ENCODE data around the gene SYT7. TPM values are rescaled to one million over a fixed set of nuclear protein-coding genes. Genes with fewer than 3 reads are reported as not detected.
A peak's percentile ranks its signal among the peaks of the same experiment; 100 is the strongest.
"Not testable (repeated sequence)": the region's sequence is repeated elsewhere in the genome, so short reads cannot be mapped to it uniquely, and the experiment has no call there.

SYT7 gene
- total RNA-seq, 2 donors from 2014 or later, result 18.6 to 24.1 TPM

DNA sequence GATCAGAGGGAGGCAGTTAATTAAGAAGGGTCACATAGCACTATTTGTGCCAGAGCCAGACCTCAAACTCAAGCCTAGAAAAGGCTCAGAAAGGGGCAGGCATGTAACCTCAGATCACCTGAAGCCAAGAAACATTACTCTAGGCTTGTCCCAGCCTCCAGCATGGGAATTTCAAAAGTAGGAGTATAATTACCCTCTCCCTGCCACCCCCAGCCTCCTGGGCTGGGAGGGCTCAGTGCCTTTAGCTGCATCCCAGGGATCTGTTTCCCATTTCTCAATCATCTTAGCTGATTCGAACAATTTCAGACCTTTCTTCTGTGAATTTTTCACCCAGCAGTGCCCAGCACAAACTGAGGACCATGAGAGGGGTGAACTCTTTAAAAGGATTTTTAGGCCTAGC lies 105.4 kb downstream of the SYT7 start:
- intact Hi-C loops (cut with DNase I, micrococcal nuclease), result loop anchor here in 1 of 2 donors (10.0 kb wide), 1 partner anchor 159 kb away; no protein-coding TSS in a partner anchor
- DNase-seq (no peak), ATAC-seq (no peak)

DNA sequence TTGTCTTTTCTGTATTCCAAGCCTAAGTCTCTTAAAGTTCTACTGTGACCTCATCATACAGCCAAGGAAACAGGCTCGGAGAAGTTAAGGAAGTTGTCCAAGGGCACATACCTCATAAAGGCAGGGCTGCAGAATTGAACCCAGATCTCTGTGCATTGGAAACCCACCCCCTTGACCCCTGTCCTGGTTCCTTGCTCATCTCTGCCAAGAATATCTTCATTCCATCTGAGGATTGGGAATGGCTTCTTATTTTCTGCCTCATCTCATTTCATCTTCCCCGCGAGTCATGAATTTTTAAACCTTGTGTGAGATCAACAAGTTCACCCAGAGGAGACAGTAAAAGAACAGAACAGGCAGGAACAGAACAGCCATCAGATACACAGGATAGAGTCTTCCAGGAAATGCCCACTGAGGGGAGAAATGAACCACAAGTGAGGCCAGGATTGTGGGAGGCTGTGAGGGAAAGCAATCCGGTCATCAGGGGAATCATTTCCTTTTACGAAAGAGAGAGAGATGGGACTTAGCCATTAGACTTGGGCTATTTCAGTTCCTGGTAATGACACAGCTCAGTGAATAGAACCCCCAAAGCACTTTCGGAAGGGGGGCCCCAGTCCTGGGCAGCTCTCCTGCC lies 106.7 kb downstream of the SYT7 start:
- no peak for ATAC-seq
- no peak for DNase-seq
- intact Hi-C loops (cut with DNase I, micrococcal nuclease), result loop anchor here in 1 of 2 donors (10.0 kb wide), 1 partner anchor 161 kb away; no protein-coding TSS in a partner anchor

DNA sequence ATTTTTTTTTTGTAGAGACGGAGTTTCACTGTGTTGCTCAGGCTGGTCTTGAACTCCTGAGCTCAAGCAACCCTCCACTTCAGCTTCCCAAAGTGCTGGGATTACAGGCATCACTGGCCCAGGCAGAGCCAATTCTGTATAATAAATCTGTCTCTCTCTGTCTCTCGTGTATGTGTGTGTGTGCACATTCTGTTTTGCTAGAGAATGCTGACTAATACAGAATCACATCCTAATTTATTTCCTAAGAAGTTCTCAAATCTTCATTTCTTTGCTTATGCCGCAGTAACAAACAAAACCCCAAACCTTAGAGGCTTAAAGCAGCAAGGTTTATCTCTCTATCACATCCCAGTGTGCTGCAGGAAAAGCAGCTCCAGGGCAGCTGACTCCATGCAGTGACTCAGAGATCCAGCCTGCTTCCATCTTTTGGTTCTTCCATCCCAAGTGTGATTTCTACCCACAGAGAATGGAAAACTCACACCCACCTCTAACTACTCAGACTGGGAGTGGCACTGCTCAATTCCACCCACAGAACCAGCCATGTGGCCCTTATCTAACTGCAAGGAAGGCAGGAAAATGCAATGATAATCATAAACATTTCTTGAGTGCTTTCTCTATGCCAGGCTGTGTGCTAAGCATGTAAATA lies 107.4 kb downstream of the SYT7 start:
- DNase-seq (no peak), ATAC-seq (peak; percentile 80)
- intact Hi-C loops (cut with DNase I, micrococcal nuclease), result loop anchor here in 1 of 2 donors (10.0 kb wide), 1 partner anchor 161 kb away; no protein-coding TSS in a partner anchor

- DNase-seq, result peak in 1 of 2 donors; percentile 60
- no peak for ATAC-seq
- intact Hi-C loops (cut with DNase I, micrococcal nuclease), result loop anchor here in 1 of 2 donors (10.0 kb wide), 1 partner anchor 162 kb away; no protein-coding TSS in a partner anchor
Observed at GRCh38 chr11:61472868-61473267, 108.0 kb downstream of the SYT7 start.

DNA sequence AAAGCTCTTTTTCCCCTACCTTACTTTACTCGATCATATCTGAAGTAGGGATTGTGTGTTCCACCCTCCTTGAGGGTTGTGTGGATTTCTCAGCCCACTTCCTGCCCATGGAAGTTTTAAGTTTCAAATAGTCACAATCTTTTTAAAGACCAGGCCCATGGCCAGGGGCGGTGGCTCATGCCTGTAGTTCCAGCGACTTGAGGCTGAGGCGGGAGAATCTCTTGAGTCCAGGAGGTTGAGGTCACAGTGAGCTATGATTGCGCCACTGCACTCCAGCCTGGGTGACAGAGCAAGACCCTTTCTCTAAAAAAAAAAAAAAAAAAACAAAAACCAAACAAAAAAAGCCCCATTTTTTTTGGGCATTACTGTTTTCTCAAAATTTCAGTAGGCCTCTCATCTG lies 108.6 kb downstream of the SYT7 start:
- DNase-seq, result no peak

DNA sequence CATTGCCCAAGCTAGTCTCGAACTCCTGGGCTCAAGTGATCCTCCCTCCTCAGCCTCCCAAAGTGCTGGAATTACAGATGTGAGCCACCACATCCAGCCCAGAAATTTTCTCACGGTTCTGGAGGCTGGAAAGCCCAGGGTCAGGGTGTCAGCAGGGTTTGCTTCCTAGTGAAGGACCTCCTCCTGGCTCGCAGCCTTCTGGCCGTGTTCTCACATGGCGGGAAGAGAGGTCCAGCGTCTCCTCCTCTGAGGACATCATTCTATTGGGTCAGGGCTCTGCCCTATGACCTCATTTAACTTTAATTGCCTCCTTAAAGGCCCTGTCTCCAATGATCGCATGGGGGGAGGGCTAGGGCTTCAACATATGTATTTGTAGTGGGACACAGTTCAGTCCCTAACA lies 112.9 kb downstream of the SYT7 start:
- DNase-seq (no peak), ATAC-seq (no peak)
- intact Hi-C loops (cut with DNase I, micrococcal nuclease), result no loop called here

More for the DNA sequence above, 108.6 kb downstream of the SYT7 start:
- ATAC-seq, result no peak
- intact Hi-C loops (cut with DNase I, micrococcal nuclease), result loop anchor here in 1 of 2 donors (10.0 kb wide), 1 partner anchor 163 kb away; no protein-coding TSS in a partner anchor

GRCh38 chr11:61467602-61468001 lies 113.3 kb downstream of the SYT7 start:
- DNase-seq; intact Hi-C loops (cut with DNase I, micrococcal nuclease); ATAC-seq: not testable (repeated sequence)

Small RNA genes within 50 kb of the gene (microRNA-seq; reads per million reads assigned to microRNA genes)
- gene MIR4488, result 0 reads per million in 2 donors

Other genes with a start within 250 kb of the SYT7 start
- 100 to 1,000 TPM; 138 to 149 TPM for gene DDB1, start 248.0 kb downstream of the SYT7 start, total RNA-seq
- 10 to 100 TPM; 58.5 to 61.5 TPM for gene TKFC, start 247.8 kb downstream of the SYT7 start, total RNA-seq
- gene CYB561A3, start 219.2 kb downstream of the SYT7 start, total RNA-seq, result 10 to 100 TPM; 80.6 to 80.8 TPM
- gene TMEM138, start 218.7 kb downstream of the SYT7 start, total RNA-seq, result 10 to 100 TPM; 33.9 to 40.5 TPM
- gene TMEM216, start 188.5 kb downstream of the SYT7 start, total RNA-seq, result 1 to 10 TPM; 7.9 to 8.5 TPM
- 10 to 100 TPM; 58.1 to 59.0 TPM for gene CPSF7, start 151.1 kb downstream of the SYT7 start, total RNA-seq
- gene SDHAF2, start 151.0 kb downstream of the SYT7 start, total RNA-seq, result 10 to 100 TPM; 33.4 to 39.2 TPM
- gene LRRC10B, start 72.3 kb downstream of the SYT7 start, total RNA-seq, result under 1 TPM; 0.61 to 0.75 TPM
- 10 to 100 TPM; 10.7 to 12.2 TPM for gene DAGLA, start 99.3 kb upstream of the SYT7 start, total RNA-seq
- gene MYRF, start 171.6 kb upstream of the SYT7 start, total RNA-seq, result 10 to 100 TPM in 1 of 2 donors, 1 to 10 TPM in 1; 4.6 to 15.6 TPM
- 10 to 100 TPM; 87.3 to 91.8 TPM for gene TMEM258, start 211.5 kb upstream of the SYT7 start, total RNA-seq
- gene FEN1, start 211.8 kb upstream of the SYT7 start, total RNA-seq, result 10 to 100 TPM in 1 of 2 donors, 1 to 10 TPM in 1; 7.7 to 13.3 TPM
- gene FADS1, start 235.9 kb upstream of the SYT7 start, total RNA-seq, result 1 to 10 TPM; 3.2 to 5.1 TPM
- 1 to 10 TPM; 3.1 to 5.6 TPM for gene FADS2, start 247.2 kb upstream of the SYT7 start, total RNA-seq

Data from left colon (tissue), 2 donors.